Duodenal mucosa (tissue), 2 donors: ENCODE measurements around the gene GNB1.

Experiments used
- H3K27ac ChIP-seq: one replicate; pipeline ENCODE4 v1.7.0; 2013; ENCODE audit warnings: low read depth, low read length
- H3K27me3 ChIP-seq, 2 donors: one replicate each; pipeline ENCODE4 v1.7.0; 2013; ENCODE audit warnings: low read length in 2 of 2, control low read depth in 1 of 2; ENCODE audit not compliant: insufficient read depth in 2 of 2, control insufficient read depth in 1 of 2
- H3K36me3 ChIP-seq, 2 donors: one replicate each; pipeline ENCODE4 v1.7.0; 2013; ENCODE audit warnings: low read length in 2 of 2, control low read depth in 1 of 2; ENCODE audit not compliant: insufficient read depth in 2 of 2, control insufficient read depth in 1 of 2
- H3K4me1 ChIP-seq, 2 donors: one replicate each; pipeline ENCODE4 v1.7.0; 2013; ENCODE audit warnings: low read length in 2 of 2, control low read depth in 1 of 2; ENCODE audit not compliant: insufficient read depth in 2 of 2, control insufficient read depth in 1 of 2
- H3K4me3 ChIP-seq, 2 donors: one replicate each; pipeline ENCODE4 v1.7.0; 2013; ENCODE audit warnings: low read length in 2 of 2, low read depth in 1 of 2
- H3K9ac ChIP-seq, 2 donors: one replicate each; pipeline ENCODE4 v1.7.0; 2013; ENCODE audit warnings: low read length in 2 of 2, low read depth in 1 of 2
- H3K9me3 ChIP-seq, 2 donors: one replicate each; pipeline ENCODE4 v1.7.0; 2013; ENCODE audit warnings: low read length in 2 of 2, control low read depth in 1 of 2; ENCODE audit not compliant: control insufficient read depth in 1 of 2

GNB1 gene

GRCh38 chr1:1799716-1800115 is 91.2 kb downstream of the GNB1 start:
- no peaks in the 10 kb centered on the region for H3K9me3 ChIP-seq
- H3K4me1 ChIP-seq, result peaks cover 0 to 3% of the 10 kb centered on the region in 2 donors
- H3K27me3 ChIP-seq, result no peaks in the 10 kb centered on the region
- H3K27ac ChIP-seq, result no peak overlapping the region
- H3K9ac ChIP-seq, result no peak overlapping the region
- H3K4me3 ChIP-seq, result no peak overlapping the region
- H3K36me3 ChIP-seq, result peaks cover 47 to 86% of the 10 kb centered on the region in 2 donors

GRCh38 chr1:1797731-1798341 is 93.1 kb downstream of the GNB1 start:
- H3K36me3 ChIP-seq, result peaks cover 44 to 87% of the 10 kb centered on the region in 2 donors

GRCh38 chr1:1796466-1796865 is 94.4 kb downstream of the GNB1 start:
- Histone ChIP-seq H3K36me3 (peaks cover 47 to 89% of the 10 kb centered on the region in 2 donors), H3K27ac (no peak overlapping the region)

More at GRCh38 chr1:1797731-1798341, 93.1 kb downstream of the GNB1 start:
- Histone ChIP-seq H3K4me3 (no peak overlapping the region), H3K9ac (no peak overlapping the region), H3K4me1 (no peaks in the 10 kb centered on the region), H3K9me3 (no peaks in the 10 kb centered on the region), H3K27me3 (no peaks in the 10 kb centered on the region), H3K27ac (no peak overlapping the region)

GRCh38 chr1:1794999-1795398 is 95.9 kb downstream of the GNB1 start:
- Histone ChIP-seq H3K9me3 (no peaks in the 10 kb centered on the region), H3K4me3 (no peak overlapping the region), H3K9ac (no peak overlapping the region), H3K27me3 (no peaks in the 10 kb centered on the region), H3K36me3 (peaks cover 53 to 88% of the 10 kb centered on the region in 2 donors), H3K4me1 (no peaks in the 10 kb centered on the region), H3K27ac (no peak overlapping the region)

More at GRCh38 chr1:1796466-1796865, 94.4 kb downstream of the GNB1 start:
- H3K4me3 ChIP-seq, result no peak overlapping the region
- no peak overlapping the region for H3K9ac ChIP-seq
- no peaks in the 10 kb centered on the region for H3K27me3 ChIP-seq
- no peaks in the 10 kb centered on the region for H3K9me3 ChIP-seq
- H3K4me1 ChIP-seq, result no peaks in the 10 kb centered on the region

GRCh38 chr1:1793481-1794244 is 97.2 kb downstream of the GNB1 start:
- no peak overlapping the region for H3K4me3 ChIP-seq
- peaks cover 56 to 92% of the 10 kb centered on the region in 2 donors for H3K36me3 ChIP-seq
- H3K4me1 ChIP-seq, result no peaks in the 10 kb centered on the region
- no peak overlapping the region for H3K27ac ChIP-seq
- H3K9ac ChIP-seq, result no peak overlapping the region
- no peaks in the 10 kb centered on the region for H3K9me3 ChIP-seq
- H3K27me3 ChIP-seq, result no peaks in the 10 kb centered on the region

GRCh38 chr1:1788646-1789431 is 102.0 kb downstream of the GNB1 start:
- Histone ChIP-seq H3K9ac (no peak overlapping the region), H3K9me3 (no peaks in the 10 kb centered on the region), H3K4me1 (no peaks in the 10 kb centered on the region), H3K36me3 (peaks cover 62 to 88% of the 10 kb centered on the region in 2 donors), H3K27me3 (no peaks in the 10 kb centered on the region), H3K4me3 (no peak overlapping the region), H3K27ac (no peak overlapping the region)

- Histone ChIP-seq H3K9ac (no peak overlapping the region), H3K27me3 (no peaks in the 10 kb centered on the region), H3K36me3 (peaks cover 55 to 81% of the 10 kb centered on the region in 2 donors), H3K4me3 (no peak overlapping the region), H3K9me3 (no peaks in the 10 kb centered on the region), H3K4me1 (peaks cover 5 to 6% of the 10 kb centered on the region in 2 donors), H3K27ac (no peak overlapping the region)
Measured at GRCh38 chr1:1788136-1788535, 102.8 kb downstream of the GNB1 start.

- Histone ChIP-seq H3K36me3 (peaks cover 51 to 72% of the 10 kb centered on the region in 2 donors), H3K4me3 (no peak overlapping the region), H3K27ac (no peak overlapping the region), H3K4me1 (peaks cover 15 to 18% of the 10 kb centered on the region in 2 donors), H3K9ac (no peak overlapping the region), H3K27me3 (no peaks in the 10 kb centered on the region), H3K9me3 (no peaks in the 10 kb centered on the region)
Measured at GRCh38 chr1:1786836-1787605, 103.9 kb downstream of the GNB1 start.

GRCh38 chr1:1785666-1786065 is 105.2 kb downstream of the GNB1 start:
- Histone ChIP-seq H3K36me3 (peaks cover 41 to 60% of the 10 kb centered on the region in 2 donors), H3K27me3 (no peaks in the 10 kb centered on the region), H3K27ac (no peak overlapping the region), H3K9me3 (no peaks in the 10 kb centered on the region), H3K4me3 (no peak overlapping the region), H3K4me1 (peaks cover 27 to 30% of the 10 kb centered on the region in 2 donors), H3K9ac (no peak overlapping the region)
